HepG2 (cell line): Measurements from ENCODE around the gene LRRTM3. TPM values are rescaled to one million over a fixed set of nuclear protein-coding genes. Genes with fewer than 3 reads are reported as not detected.
A peak's percentile ranks its signal among the peaks of the same experiment; 100 is the strongest.

Experiments used
- ATAC-seq: fragments of 200-7000 bp; cut with Tn5 transposase; 3 replicates; pipeline ENCODE4 v1.9.1; 2020; ENCODE audit warnings: mild to moderate bottlenecking, moderate library complexity
- BruUV-seq: library from RNA; stranded (reverse); fragments of 400-500 nt; replicated peaks from 2 replicates; lab custom pipeline; 2021; lab: Mats Ljungman, UMichigan
- CTCF ChIA-PET: fragments of 300-600 bp; formaldehyde crosslinking; extraction: SDS; loops from one replicate; lab custom pipeline; 2021; ENCODE audit warnings: low total read pairs, inconsistent platforms, low intra/inter-chr PET ratio; lab: Yijun Ruan, JAX
- POLR2A ChIA-PET: fragments of 350-600 bp; sonication (Branson Sonifier 250); formaldehyde crosslinking; loops from one replicate; lab custom pipeline; 2020; ENCODE audit warnings: antibody characterized with exemption, inconsistent platforms; lab: Yijun Ruan, JAX
- DNase-seq: peaks from one replicate; pipeline ENCODE4 v3.0.0-alpha.2; 2015; ENCODE audit warnings: low spot score
- FAIRE-seq: peaks from 3 replicates; lab custom pipeline; 2011; peaks lifted over from hg19 to GRCh38; lab: Jason Lieb, UNC
- H2AFZ ChIP-seq: one replicate; pipeline ENCODE4 v1.6.1; 2011; ENCODE audit warnings: low read length, inconsistent platforms
- H3K27ac ChIP-seq: fragments of 300-600 bp; 3 replicates; pipeline ENCODE4 v1.8.0; 2011; ENCODE audit warnings: mixed run types, mild to moderate bottlenecking, mixed read lengths, low read length, inconsistent platforms; ENCODE audit not compliant: insufficient read depth; ENCODE audit errors: extremely low read length
- H3K27me3 ChIP-seq, 2 experiments: fragments of 200-600 bp in 1 of 2; 2 replicates in 1 of 2; 3 replicates in 1 of 2; pipeline versions ENCODE4 v1.6.0 to v1.8.0; 2011; ENCODE audit warnings: low read length in 2 of 2, mild to moderate bottlenecking in 2 of 2, moderate library complexity in 2 of 2, inconsistent platforms in 1 of 2; ENCODE audit not compliant: insufficient read depth in 2 of 2, control insufficient read depth in 1 of 2
- H3K36me3 ChIP-seq, 2 experiments: fragments of 200-600 bp in 1 of 2; replicated peaks in 1 of 2; 2 replicates in 1 of 2; 3 replicates in 1 of 2; pipeline versions ENCODE4 v1.5.1 to v1.8.0; 2011; ENCODE audit warnings: low read length in 2 of 2, inconsistent platforms in 1 of 2; ENCODE audit not compliant: insufficient read depth in 2 of 2, control insufficient read depth in 1 of 2
- H3K4me1 ChIP-seq: 2 replicates; pipeline ENCODE4 v1.5.1; 2012; ENCODE audit warnings: low read length, inconsistent platforms; ENCODE audit not compliant: insufficient read depth
- H3K4me2 ChIP-seq: 2 replicates; pipeline ENCODE4 v1.6.0; 2011; ENCODE audit warnings: low read depth, low read length, inconsistent platforms
- H3K4me3 ChIP-seq, 3 experiments: fragments of 200-600 bp in 1 of 3; sonication (generic), shearing (Covaris generic) in 1 of 3; replicated peaks in 1 of 3; 2 replicates each; pipeline ENCODE4 v1.5.1; 2011 to 2016; ENCODE audit warnings: low read length in 3 of 3, inconsistent platforms in 2 of 3, low read depth in 2 of 3, mild to moderate bottlenecking in 2 of 3, control low read depth in 1 of 3, mixed read lengths in 1 of 3; ENCODE audit not compliant: insufficient read depth in 1 of 3
- H3K79me2 ChIP-seq: one replicate; pipeline ENCODE4 v1.6.1; 2011; ENCODE audit warnings: low read length, inconsistent platforms; ENCODE audit not compliant: insufficient read depth
- H3K9ac ChIP-seq: 2 replicates; pipeline ENCODE4 v1.6.0; 2011; ENCODE audit warnings: mild to moderate bottlenecking, low read depth, low read length, inconsistent platforms; ENCODE audit not compliant: insufficient read depth
- H3K9me3 ChIP-seq: 2 replicates; pipeline ENCODE4 v1.5.1; 2012; ENCODE audit warnings: mild to moderate bottlenecking, low read length
- H4K20me1 ChIP-seq: 2 replicates; pipeline ENCODE4 v1.6.0; 2011; ENCODE audit warnings: inconsistent platforms, mild to moderate bottlenecking, low read length, moderate library complexity; ENCODE audit not compliant: insufficient read depth
- DR1 ChIP-seq: sonication (generic); formaldehyde crosslinking; IDR thresholded peaks from 2 replicates; pipeline ENCODE4 v1.8.0; 2021; ENCODE audit warnings: mild to moderate bottlenecking, missing genetic modification reagents, inconsistent platforms
- HMG20A ChIP-seq: IDR thresholded peaks from 2 replicates; pipeline ENCODE4 v1.6.1; 2016; ENCODE audit warnings: borderline replicate concordance
- MAFF ChIP-seq: IDR thresholded peaks from 2 replicates; pipeline ENCODE4 v1.6.1; 2011; ENCODE audit warnings: low read depth, low read length, improper control_type of control experiment
- MAFK ChIP-seq, 2 experiments: IDR thresholded peaks in 1 of 2; conservative IDR thresholded peaks in 1 of 2; 2 replicates each; pipeline ENCODE4 v1.6.1; 2011; ENCODE audit warnings: improper control_type of control experiment in 2 of 2, low read length in 2 of 2
- MBNL3 ChIP-seq: fragments of 250-450 bp; sonication (Bioruptor Pico); conservative IDR thresholded peaks from 2 replicates; pipeline ENCODE4 v1.8.0; 2022; ENCODE audit warnings: mild to moderate bottlenecking, inconsistent platforms
- RCOR2 ChIP-seq: IDR thresholded peaks from 2 replicates; pipeline ENCODE4 v1.6.1; 2016; ENCODE audit warnings: missing biosample characterization, missing genetic modification reagents
- ZNF441 ChIP-seq: sonication (generic); formaldehyde crosslinking; IDR thresholded peaks from 2 replicates; pipeline ENCODE4 v1.7.0; 2021; ENCODE audit warnings: missing genetic modification reagents, borderline replicate concordance
- ZNF549 ChIP-seq: sonication (generic); formaldehyde crosslinking; IDR thresholded peaks from 2 replicates; pipeline ENCODE4 v1.5.0; 2020; ENCODE audit warnings: missing genetic modification reagents
- WGBS: methylation state at CpG from one replicate; pipeline ENCODE4 v1.1.6; 2017; ENCODE audit warnings: low lambda C conversion rate; 5-methylcytosine and 5-hydroxymethylcytosine counted together
- in situ Hi-C: cut with HindIII; loops from 2 replicates; pipeline ENCODE4 v1.10.0; 2017; ENCODE audit warnings: low pct_unique_long_range_greater_than_20kb; ENCODE audit not compliant: extremely low pct_ligation_motif_present
- intact Hi-C: fragments of 100-400 bp; cut with micrococcal nuclease; formaldehyde crosslinking; loops from one replicate; pipeline ENCODE4 v1.10.0; 2022; ENCODE audit not compliant: unreplicated experiment
- polyA plus RNA-seq, 8 experiments: library from polyadenylated mRNA; depleted of rRNA in 3 of 8; stranded (reverse) in 7 of 8; unstranded in 1 of 8; fragments of >200 nt; fragmentation: Illumina TruSeq in 4 of 8; extraction: Trizol in 4 of 8; gene quantifications; 2 replicates each; pipeline versions ENCODE4 v1.2.1 to v1.2.3, GENCODE V29; 2011 to 2016; ENCODE audit warnings: low read depth in 4 of 8, missing spikeins in 1 of 8, mixed read lengths in 1 of 8; ENCODE audit not compliant: insufficient read depth in 1 of 8
- total RNA-seq, 5 experiments: library from RNA; depleted of rRNA; stranded (reverse); fragments of >200 nt; fragmentation: Illumina TruSeq; extraction: Trizol; gene quantifications; 2 replicates each; pipeline ENCODE4 v1.2.3, GENCODE V29; 2016; ENCODE audit warnings: low read depth in 1 of 5
- TF ChIP-seq, protein P1 (sequence below): sonication (generic); formaldehyde crosslinking; IDR thresholded peaks from 2 replicates; pipeline ENCODE4 v1.8.1; 2023; ENCODE audit warnings: mild to moderate bottlenecking, missing genetic modification reagents

Gene LRRTM3
- total and polyA plus RNA-seq, 2 of the 13 experiments (the other 11 are each of a cell fraction or from before 2014, with no cell fraction given), result not detected

- TF ChIP-seq, protein P1, sequence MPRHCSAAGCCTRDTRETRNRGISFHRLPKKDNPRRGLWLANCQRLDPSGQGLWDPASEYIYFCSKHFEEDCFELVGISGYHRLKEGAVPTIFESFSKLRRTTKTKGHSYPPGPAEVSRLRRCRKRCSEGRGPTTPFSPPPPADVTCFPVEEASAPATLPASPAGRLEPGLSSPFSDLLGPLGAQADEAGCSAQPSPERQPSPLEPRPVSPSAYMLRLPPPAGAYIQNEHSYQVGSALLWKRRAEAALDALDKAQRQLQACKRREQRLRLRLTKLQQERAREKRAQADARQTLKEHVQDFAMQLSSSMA, result no peak
- no peak for TF ChIP-seq RCOR2 (CRISPR knock-in tag)
- DNase-seq, result no peak
- in situ Hi-C loops, result no loop called here
Measured at GRCh38 chr10:66931949-66932343, 6.1 kb downstream of the LRRTM3 start.

DNA sequence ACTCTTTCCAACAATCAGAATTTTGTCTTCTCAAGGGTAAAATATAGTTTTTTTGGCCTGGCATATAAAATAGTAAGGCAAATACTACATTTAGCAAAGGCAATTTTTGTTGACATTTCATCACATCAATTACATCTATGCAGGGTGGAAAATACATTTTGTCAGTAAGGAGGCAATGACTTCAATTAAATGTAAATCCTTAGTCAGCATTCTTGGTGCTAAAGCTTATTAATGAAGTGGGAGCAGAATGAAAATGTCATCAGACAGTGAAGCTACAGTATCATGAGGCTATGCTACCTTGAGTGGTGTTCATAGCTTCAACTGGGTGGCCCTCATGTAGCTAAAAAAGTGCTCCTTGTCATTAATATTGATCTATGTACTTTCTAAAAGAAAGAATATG lies 8.9 kb downstream of the LRRTM3 start:
- DNase-seq, result no peak
- no peak for ATAC-seq
- no peak overlapping the region for H3K27ac ChIP-seq

More at GRCh38 chr10:66931949-66932343, 6.1 kb downstream of the LRRTM3 start:
- H3K4me3 ChIP-seq, result no peak overlapping the region
- 15% methylated on average over 3 of the region's 3 CpGs for WGBS
- no peaks in the 10 kb centered on the region for H3K79me2 ChIP-seq
- no peaks in the 10 kb centered on the region for H3K9me3 ChIP-seq
- H3K4me2 ChIP-seq, result no peak overlapping the region
- BruUV-seq, result no TSS peak
- H4K20me1 ChIP-seq, result no peaks in the 10 kb centered on the region
- ATAC-seq (no peak), FAIRE-seq (no peak)
- H2AFZ ChIP-seq, result no peak overlapping the region
- ChIA-PET CTCF (no interaction called here), POLR2A (no interaction called here)
- peaks cover 2 to 10% of the 10 kb centered on the region in 2 experiments; a peak in 2 of 5 replicates for H3K27me3 ChIP-seq
- no peak overlapping the region for H3K9ac ChIP-seq
- H3K27ac ChIP-seq, result no peak overlapping the region
- H3K36me3 ChIP-seq, result no peaks in the 10 kb centered on the region
- intact Hi-C loops, result loop anchor here (2.0 to 5.0 kb wide), 4 partner anchors 305 to 1955 kb away; no protein-coding TSS in a partner anchor
- H3K4me1 ChIP-seq, result no peaks in the 10 kb centered on the region

More for the DNA sequence above, 8.9 kb downstream of the LRRTM3 start:
- H2AFZ ChIP-seq, result no peak overlapping the region
- no TSS peak for BruUV-seq
- POLR2A ChIA-PET, result no interaction called here
- no peak overlapping the region for H3K9ac ChIP-seq
- no peaks in the 10 kb centered on the region for H4K20me1 ChIP-seq
- H3K9me3 ChIP-seq, result no peaks in the 10 kb centered on the region
- H3K36me3 ChIP-seq, result no peaks in the 10 kb centered on the region
- no peaks in the 10 kb centered on the region for H3K4me1 ChIP-seq
- H3K79me2 ChIP-seq, result no peaks in the 10 kb centered on the region
- H3K27me3 ChIP-seq, result no peaks in the 10 kb centered on the region
- FAIRE-seq, result no peak
- no peak overlapping the region for H3K4me3 ChIP-seq
- H3K4me2 ChIP-seq, result no peak overlapping the region
- no peak for TF ChIP-seq ZNF441 (CRISPR knock-in tag)
- no peak for TF ChIP-seq ZNF549 (CRISPR knock-in tag)
- no peak for TF ChIP-seq HMG20A
- TF ChIP-seq DR1 (CRISPR knock-in tag), result no peak
- peak; percentile 85 to 95 for TF ChIP-seq MAFK (conservative IDR thresholded peaks at IDR 0.05 in 1 of 2, IDR thresholded peaks at IDR 0.05 in 1 of 2; ENCODE audit: low read length in 2 of 2)
- no peak for TF ChIP-seq MBNL3 (CRISPR knock-in tag)
- peak; percentile 92 for TF ChIP-seq MAFF
- TF ChIP-seq, all 625 proteins: peak for 2
- CTCF ChIA-PET, result no interaction called here
- in situ Hi-C loops, result no loop called here
- intact Hi-C loops, result loop anchor here (5.0 kb wide), 3 partner anchors 307 to 1957 kb away; no protein-coding TSS in a partner anchor
